Measurements from ENCODE around the gene SGSM2.

DNA sequence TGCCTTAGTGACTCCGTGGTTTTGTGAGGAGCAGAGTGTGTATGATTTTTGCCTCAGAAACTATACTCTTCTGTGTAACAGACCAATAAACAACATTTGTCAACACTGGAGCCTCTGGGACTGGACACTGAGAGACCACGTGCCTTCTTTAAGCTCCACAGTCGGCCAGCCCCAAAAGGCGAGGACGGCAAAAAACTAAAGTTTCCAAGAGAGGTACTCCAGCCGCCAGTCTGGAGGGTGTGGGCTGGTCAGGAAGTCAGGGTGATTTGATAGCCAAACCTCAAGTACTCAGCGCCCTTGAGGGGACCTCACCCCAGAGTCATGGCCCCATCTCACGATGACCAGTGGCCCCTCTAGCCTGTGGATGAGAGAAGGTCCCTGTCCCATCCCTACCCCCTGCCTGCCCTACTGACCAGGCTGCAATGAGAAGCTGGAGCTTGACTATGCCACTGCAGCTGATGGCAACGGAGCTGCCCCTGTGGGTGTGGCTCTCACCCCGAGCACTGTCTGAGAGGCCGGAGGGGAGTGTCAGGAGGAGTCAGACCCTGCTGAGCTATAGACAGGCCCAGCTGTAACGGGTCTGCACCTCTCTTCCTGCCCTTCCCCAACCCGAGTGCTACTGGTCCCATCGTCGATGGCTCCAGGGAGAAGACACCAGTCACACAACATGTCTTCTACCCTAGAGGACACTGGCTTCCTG lies 43.8 kb downstream of the SGSM2 start:
- TF ChIP-seq, protein P1, sequence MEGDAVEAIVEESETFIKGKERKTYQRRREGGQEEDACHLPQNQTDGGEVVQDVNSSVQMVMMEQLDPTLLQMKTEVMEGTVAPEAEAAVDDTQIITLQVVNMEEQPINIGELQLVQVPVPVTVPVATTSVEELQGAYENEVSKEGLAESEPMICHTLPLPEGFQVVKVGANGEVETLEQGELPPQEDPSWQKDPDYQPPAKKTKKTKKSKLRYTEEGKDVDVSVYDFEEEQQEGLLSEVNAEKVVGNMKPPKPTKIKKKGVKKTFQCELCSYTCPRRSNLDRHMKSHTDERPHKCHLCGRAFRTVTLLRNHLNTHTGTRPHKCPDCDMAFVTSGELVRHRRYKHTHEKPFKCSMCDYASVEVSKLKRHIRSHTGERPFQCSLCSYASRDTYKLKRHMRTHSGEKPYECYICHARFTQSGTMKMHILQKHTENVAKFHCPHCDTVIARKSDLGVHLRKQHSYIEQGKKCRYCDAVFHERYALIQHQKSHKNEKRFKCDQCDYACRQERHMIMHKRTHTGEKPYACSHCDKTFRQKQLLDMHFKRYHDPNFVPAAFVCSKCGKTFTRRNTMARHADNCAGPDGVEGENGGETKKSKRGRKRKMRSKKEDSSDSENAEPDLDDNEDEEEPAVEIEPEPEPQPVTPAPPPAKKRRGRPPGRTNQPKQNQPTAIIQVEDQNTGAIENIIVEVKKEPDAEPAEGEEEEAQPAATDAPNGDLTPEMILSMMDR (IDR thresholded peaks at IDR 0.05) = no peak
- TF ChIP-seq EP300 (IDR thresholded peaks at IDR 0.05) = no peak

Data from stomach (tissue), 4 donors.